ENCODE results near the gene TMEM175.

Gene TMEM175

GRCh38 chr4:987624-988513, 55.6 kb downstream of the TMEM175 start:
- H3K27me3 ChIP-seq, result peaks cover 14% of the 10 kb centered on the region
- no peaks in the 10 kb centered on the region for H3K4me1 ChIP-seq
- peak; percentile 12 for DNase-seq
- H3K9me3 ChIP-seq, result no peaks in the 10 kb centered on the region
- no peak overlapping the region for H3K4me3 ChIP-seq (ENCODE audit: low read depth, low read length)
- H3K36me3 ChIP-seq, result no peaks in the 10 kb centered on the region
- TF ChIP-seq CTCF (IDR thresholded peaks at IDR 0.05; ENCODE audit: low read depth, low read length), result no peak

GRCh38 chr4:988726-989721, 56.8 kb downstream of the TMEM175 start:
- peak; percentile 9 for DNase-seq
- peaks cover 14% of the 10 kb centered on the region for H3K27me3 ChIP-seq
- H3K9me3 ChIP-seq, result no peaks in the 10 kb centered on the region
- no peaks in the 10 kb centered on the region for H3K36me3 ChIP-seq
- no peaks in the 10 kb centered on the region for H3K4me1 ChIP-seq
- H3K4me3 ChIP-seq (ENCODE audit: low read depth, low read length), result no peak overlapping the region
- no peak for TF ChIP-seq CTCF (IDR thresholded peaks at IDR 0.05; ENCODE audit: low read depth, low read length)

- H3K27me3 ChIP-seq, result peaks cover 14% of the 10 kb centered on the region
- no peak for TF ChIP-seq CTCF (IDR thresholded peaks at IDR 0.05; ENCODE audit: low read depth, low read length)
- H3K36me3 ChIP-seq, result no peaks in the 10 kb centered on the region
- no peak overlapping the region for H3K4me3 ChIP-seq (ENCODE audit: low read depth, low read length)
- no peaks in the 10 kb centered on the region for H3K4me1 ChIP-seq
- DNase-seq, result peak; percentile 11
- H3K9me3 ChIP-seq, result no peaks in the 10 kb centered on the region
Measured at GRCh38 chr4:989722-990471, 57.6 kb downstream of the TMEM175 start.

- Histone ChIP-seq H3K36me3 (no peaks in the 10 kb centered on the region), H3K4me3 (ENCODE audit: low read depth, low read length) (no peak overlapping the region), H3K27me3 (peaks cover 18% of the 10 kb centered on the region), H3K9me3 (no peaks in the 10 kb centered on the region), H3K4me1 (no peaks in the 10 kb centered on the region)
- DNase-seq, result no peak
- TF ChIP-seq CTCF (IDR thresholded peaks at IDR 0.05; ENCODE audit: low read depth, low read length), result no peak
Measured at GRCh38 chr4:990746-991367, 58.6 kb downstream of the TMEM175 start.

- H3K4me1 ChIP-seq, result no peaks in the 10 kb centered on the region
- H3K4me3 ChIP-seq (ENCODE audit: low read depth, low read length), result no peak overlapping the region
- peaks cover 21% of the 10 kb centered on the region for H3K27me3 ChIP-seq
- DNase-seq, result no peak
- no peaks in the 10 kb centered on the region for H3K9me3 ChIP-seq
- H3K36me3 ChIP-seq, result no peaks in the 10 kb centered on the region
- no peak for TF ChIP-seq CTCF (IDR thresholded peaks at IDR 0.05; ENCODE audit: low read depth, low read length)
Measured at GRCh38 chr4:991451-992296, 59.4 kb downstream of the TMEM175 start.
